Prostate gland (tissue), 2 donors: ENCODE data around the gene CEPT1. TPM values are rescaled to one million over a fixed set of nuclear protein-coding genes. Genes with fewer than 3 reads are reported as not detected.

Experiments used
- DNase-seq: peaks from one replicate; pipeline ENCODE4 v3.0.0-alpha.2; 2019; ENCODE audit warnings: low spot score
- H3K27ac ChIP-seq, 2 donors: fragments of 200-600 bp; sonication (generic); 2 replicates each; pipeline ENCODE4 v1.5.1; 2017 to 2019
- H3K27me3 ChIP-seq: fragments of 200-600 bp; sonication (generic); replicated peaks from 2 replicates; pipeline ENCODE4 v1.5.1; 2019; ENCODE audit not compliant: insufficient read depth
- H3K36me3 ChIP-seq, 2 donors: fragments of 200-600 bp; sonication (generic); 1 replicate in 1 of 2; 2 replicates in 1 of 2; pipeline versions ENCODE4 v1.5.1 to v1.8.1; 2017 to 2019
- H3K4me1 ChIP-seq: fragments of 200-600 bp; sonication (generic); replicated peaks from 2 replicates; pipeline ENCODE4 v1.5.1; 2019
- H3K4me3 ChIP-seq, 2 donors: fragments of 200-600 bp; sonication (generic); 2 replicates each; pipeline ENCODE4 v1.5.1; 2017 to 2019
- H3K9me3 ChIP-seq: fragments of 200-600 bp; sonication (generic); 2 replicates; pipeline ENCODE4 v1.5.1; 2017
- CTCF ChIP-seq, 4 experiments: fragments of 200-600 bp in 2 of 4; fragments of 450-650 bp in 2 of 4; sonication (generic) in 2 of 4; IDR thresholded peaks; 1 replicate in 3 of 4; 2 replicates in 1 of 4; pipeline ENCODE4 v1.5.1; 2016 to 2019; ENCODE audit warnings: antibody characterized with exemption in 4 of 4, mild to moderate bottlenecking in 2 of 4, moderate library complexity in 2 of 4
- POLR2A ChIP-seq: fragments of 450-650 bp; IDR thresholded peaks from one replicate; pipeline ENCODE4 v1.6.1; 2016; ENCODE audit warnings: antibody characterized with exemption, mild to moderate bottlenecking
- POLR2AphosphoS5 ChIP-seq: sonication (generic); formaldehyde crosslinking; IDR thresholded peaks from one replicate; pipeline ENCODE4 v1.6.1; 2017; ENCODE audit warnings: antibody characterized with exemption
- WGBS: methylation state at CpG from one replicate; pipeline ENCODE4 v1.1.5; 2018; 5-methylcytosine and 5-hydroxymethylcytosine counted together
- intact Hi-C: fragments of 100-400 bp; cut with DNase I; formaldehyde crosslinking; loops from one replicate; pipeline ENCODE4 v1.14.2; 2022
- total RNA-seq, 2 donors: library from RNA; depleted of rRNA; stranded (reverse); fragments of >200 nt; gene quantifications; one replicate each; pipeline ENCODE4 v1.1.0, GENCODE V29; 2016

CEPT1 gene
- total RNA-seq, 2 donors from 2014 or later, result 32.2 to 52.5 TPM

- no peak for DNase-seq
- Histone ChIP-seq H3K27me3 (no peaks in the 10 kb centered on the region), H3K36me3 (no peaks in the 10 kb centered on the region), H3K4me1 (no peaks in the 10 kb centered on the region), H3K9me3 (no peaks in the 10 kb centered on the region), H3K27ac (no peak overlapping the region), H3K4me3 (no peak overlapping the region)
- intact Hi-C loops, result no loop called here
- 86% methylated on average over 2 of the region's 2 CpGs for WGBS
- TF ChIP-seq CTCF (IDR thresholded peaks at IDR 0.05) (no peak), POLR2A (no peak), POLR2AphosphoS5 (no peak)
Measured at GRCh38 chr1:111104981-111105380, 35.0 kb upstream of the CEPT1 start.

- H3K4me1 ChIP-seq, result no peaks in the 10 kb centered on the region
- H3K4me3 ChIP-seq, result no peak overlapping the region
- H3K9me3 ChIP-seq, result no peaks in the 10 kb centered on the region
- DNase-seq, result no peak
- H3K27me3 ChIP-seq, result no peaks in the 10 kb centered on the region
- no peak overlapping the region for H3K27ac ChIP-seq
- no peaks in the 10 kb centered on the region for H3K36me3 ChIP-seq
- 100% methylated on average over 1 of the region's 1 CpG for WGBS
- intact Hi-C loops, result no loop called here
- TF ChIP-seq POLR2AphosphoS5, result no peak
- TF ChIP-seq CTCF (IDR thresholded peaks at IDR 0.05), result no peak
Measured at GRCh38 chr1:111110197-111110899, 29.7 kb upstream of the CEPT1 start.

GRCh38 chr1:111116496-111116895 lies 23.5 kb upstream of the CEPT1 start:
- Histone ChIP-seq H3K36me3 (no peaks in the 10 kb centered on the region), H3K9me3 (no peaks in the 10 kb centered on the region), H3K27me3 (no peaks in the 10 kb centered on the region), H3K4me1 (no peaks in the 10 kb centered on the region), H3K27ac (no peak overlapping the region), H3K4me3 (no peak overlapping the region)
- TF ChIP-seq CTCF (IDR thresholded peaks at IDR 0.05) (no peak), POLR2A (no peak), POLR2AphosphoS5 (no peak)
- intact Hi-C loops, result no loop called here
- 96% methylated on average over 2 of the region's 2 CpGs for WGBS
- no peak for DNase-seq

- 95% methylated on average over 1 of the region's 1 CpG for WGBS
- no peaks in the 10 kb centered on the region for H3K27me3 ChIP-seq
- H3K36me3 ChIP-seq, result no peaks in the 10 kb centered on the region
- H3K4me3 ChIP-seq, result no peak overlapping the region
- TF ChIP-seq POLR2AphosphoS5 (no peak), POLR2A (no peak), CTCF (IDR thresholded peaks at IDR 0.05) (no peak)
- no peaks in the 10 kb centered on the region for H3K9me3 ChIP-seq
- no peak for DNase-seq
- no peak overlapping the region for H3K27ac ChIP-seq
- intact Hi-C loops, result no loop called here
- no peaks in the 10 kb centered on the region for H3K4me1 ChIP-seq
Measured at GRCh38 chr1:111126354-111126753, 13.7 kb upstream of the CEPT1 start.

- TF ChIP-seq CTCF (IDR thresholded peaks at IDR 0.05) (no peak), POLR2AphosphoS5 (no peak), POLR2A (no peak)
- no peak overlapping the region for H3K27ac ChIP-seq
- 86% methylated on average over 3 of the region's 3 CpGs for WGBS
- DNase-seq, result no peak
- H3K4me3 ChIP-seq, result no peak overlapping the region
- no peaks in the 10 kb centered on the region for H3K36me3 ChIP-seq
- H3K4me1 ChIP-seq, result no peaks in the 10 kb centered on the region
- H3K9me3 ChIP-seq, result no peaks in the 10 kb centered on the region
- no peaks in the 10 kb centered on the region for H3K27me3 ChIP-seq
- intact Hi-C loops, result no loop called here
Measured at GRCh38 chr1:111127923-111128643, 11.9 kb upstream of the CEPT1 start.
